ENCODE measurements around the gene FGF14. TPM values are rescaled to one million over a fixed set of nuclear protein-coding genes. Genes with fewer than 3 reads are reported as not detected.

The FGF14 gene
- total RNA-seq, 1 donor from 2014 or later = 0.16 TPM

GRCh38 chr13:101972191-101972590 is 429.7 kb downstream of the FGF14 start:
- no peak for ATAC-seq

- ATAC-seq = no peak
Measured at GRCh38 chr13:101970341-101970740, 431.5 kb downstream of the FGF14 start.

GRCh38 chr13:101967781-101968180 is 434.1 kb downstream of the FGF14 start:
- no peak for ATAC-seq

- ATAC-seq = no peak
Measured at GRCh38 chr13:101967216-101967615, 434.6 kb downstream of the FGF14 start.

- no peak for ATAC-seq
Measured at GRCh38 chr13:101965096-101965495, 436.8 kb downstream of the FGF14 start.

GRCh38 chr13:101959016-101959415 is 442.8 kb downstream of the FGF14 start:
- no peak for ATAC-seq

- ATAC-seq = no peak
Measured at GRCh38 chr13:101955764-101956163, 446.1 kb downstream of the FGF14 start.

GRCh38 chr13:101951114-101951513 is 450.7 kb downstream of the FGF14 start:
- ATAC-seq = no peak

GRCh38 chr13:101949681-101950080 is 452.2 kb downstream of the FGF14 start:
- no peak for ATAC-seq

GRCh38 chr13:101946401-101946800 is 455.4 kb downstream of the FGF14 start:
- ATAC-seq = no peak

GRCh38 chr13:101945435-101945834 is 456.4 kb downstream of the FGF14 start:
- ATAC-seq = no peak

GRCh38 chr13:101944521-101944920 is 457.3 kb downstream of the FGF14 start:
- no peak for ATAC-seq

- peak; percentile 11 for ATAC-seq
Measured at GRCh38 chr13:101942535-101943157, 459.2 kb downstream of the FGF14 start.

GRCh38 chr13:101942038-101942437 is 459.8 kb downstream of the FGF14 start:
- ATAC-seq = peak; percentile 88

- ATAC-seq = no peak
Measured at GRCh38 chr13:101941095-101941783, 460.6 kb downstream of the FGF14 start.

GRCh38 chr13:101939370-101939769 is 462.5 kb downstream of the FGF14 start:
- no peak for ATAC-seq

GRCh38 chr13:101935828-101936227 is 466.0 kb downstream of the FGF14 start:
- no peak for ATAC-seq

- ATAC-seq = no peak
Measured at GRCh38 chr13:101931186-101931585, 470.7 kb downstream of the FGF14 start.

GRCh38 chr13:101930331-101930730 is 471.5 kb downstream of the FGF14 start:
- no peak for ATAC-seq

GRCh38 chr13:101925731-101926130 is 476.1 kb downstream of the FGF14 start:
- no peak for ATAC-seq

- no peak for ATAC-seq
Measured at GRCh38 chr13:101919541-101920181, 482.2 kb downstream of the FGF14 start.

GRCh38 chr13:101917833-101918661 is 483.8 kb downstream of the FGF14 start:
- no peak for ATAC-seq

GRCh38 chr13:101917475-101917810 is 484.4 kb downstream of the FGF14 start:
- ATAC-seq = no peak

Data from esophagus mucosa (tissue), 1 donor.